A204.1 (cell line): ENCODE measurements around the gene NUP93.

Experiments used
- FAIRE-seq: peaks from 2 replicates; lab custom pipeline; 2012; peaks lifted over from hg19 to GRCh38; lab: Jason Lieb, UNC

NUP93 gene

GRCh38 chr16:56744996-56745640 is 15.2 kb downstream of the NUP93 start:
- no peak for FAIRE-seq

DNA sequence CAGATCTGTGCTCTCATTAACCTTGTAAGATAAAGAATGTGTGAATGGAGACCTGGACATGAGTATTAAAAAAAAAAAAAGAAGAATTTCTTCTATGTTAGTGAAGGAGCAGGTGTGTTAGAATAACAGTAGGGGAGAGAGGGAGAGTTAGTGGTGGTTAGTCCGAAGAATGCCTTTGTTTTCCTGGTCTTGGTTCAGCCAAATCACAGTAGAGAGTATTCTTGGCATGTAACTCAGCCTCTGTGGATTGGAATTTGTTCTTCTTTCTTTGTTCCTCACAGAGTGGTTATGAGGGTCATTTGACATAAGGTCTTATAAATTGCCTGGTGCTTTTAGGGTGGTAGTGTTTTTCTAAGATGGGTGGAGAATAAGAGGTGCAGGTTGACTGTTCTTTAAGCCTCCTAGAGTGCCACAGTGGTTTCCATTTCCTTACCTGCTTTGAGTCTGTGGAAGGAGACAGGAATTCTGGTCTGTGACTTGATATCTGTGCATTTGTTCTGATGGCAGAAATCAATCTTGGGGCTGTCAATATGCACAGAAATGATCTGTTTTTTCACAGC is 17.6 kb downstream of the NUP93 start:
- no peak for FAIRE-seq

GRCh38 chr16:56748191-56748590 is 18.3 kb downstream of the NUP93 start:
- FAIRE-seq, result no peak

- FAIRE-seq, result no peak
These were observed 18.9 kb downstream of the NUP93 start for GRCh38 chr16:56748826-56749225.

GRCh38 chr16:56749672-56750491 is 20.0 kb downstream of the NUP93 start:
- no peak for FAIRE-seq

GRCh38 chr16:56753410-56753809 is 23.5 kb downstream of the NUP93 start:
- no peak for FAIRE-seq

DNA sequence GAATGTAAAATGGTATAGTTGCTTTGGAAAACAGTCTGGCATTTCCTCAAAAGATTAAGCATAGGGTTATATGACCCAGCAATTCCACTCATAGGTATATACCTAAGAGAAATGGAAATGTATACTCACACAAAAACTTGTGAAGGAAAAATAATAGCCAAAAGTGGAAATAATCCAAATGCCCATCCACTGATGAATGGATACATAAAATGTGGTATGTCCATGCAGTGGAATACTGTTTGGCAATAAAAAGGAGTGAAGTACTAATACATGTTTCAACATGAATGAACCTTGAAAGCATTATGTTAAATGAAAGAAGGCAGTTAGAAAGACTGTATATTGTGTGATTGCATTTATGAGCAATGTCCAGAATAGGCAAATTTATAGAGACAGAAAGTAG is 25.1 kb downstream of the NUP93 start:
- FAIRE-seq, result no peak

DNA sequence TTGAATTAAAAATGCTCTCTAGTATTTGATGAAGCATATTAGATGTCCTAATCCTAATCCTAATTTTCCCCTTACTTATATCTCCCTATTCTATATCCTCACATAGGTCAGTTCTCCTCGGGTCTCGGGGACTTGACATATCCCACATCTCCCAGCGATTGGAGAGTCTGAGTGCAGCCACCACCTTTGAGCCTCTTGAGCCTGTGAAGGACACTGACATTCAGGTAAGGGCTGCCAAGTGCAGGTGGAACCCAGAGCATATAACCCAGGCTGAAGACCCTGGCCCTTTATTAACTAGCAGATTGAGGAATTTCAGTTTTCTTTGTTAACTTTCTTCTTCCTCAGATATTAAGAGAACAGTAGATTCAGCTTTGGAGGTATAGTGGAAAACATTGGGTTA is 28.5 kb downstream of the NUP93 start:
- FAIRE-seq, result no peak

DNA sequence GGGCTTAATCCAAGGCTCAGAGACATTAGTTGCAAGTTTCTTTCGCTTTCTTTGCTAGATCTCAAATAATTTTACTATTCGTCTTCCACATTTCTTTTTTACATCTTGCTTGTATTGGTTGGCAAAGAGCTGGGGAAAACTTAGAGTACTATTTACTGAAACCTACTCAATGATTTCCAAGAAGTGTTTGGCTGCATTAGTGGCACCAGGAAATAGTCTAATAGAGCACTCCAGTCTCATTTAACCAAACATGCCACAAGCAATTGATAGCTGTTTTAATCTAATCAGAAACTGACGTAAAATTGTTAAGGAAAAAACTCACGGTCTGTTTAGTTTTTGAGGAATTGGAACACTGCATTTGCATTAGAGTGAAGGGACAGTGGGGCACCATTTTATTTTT is 29.0 kb downstream of the NUP93 start:
- no peak for FAIRE-seq

- no peak for FAIRE-seq
These were observed 33.5 kb downstream of the NUP93 start for GRCh38 chr16:56763291-56763916.

GRCh38 chr16:56764835-56765234 is 34.9 kb downstream of the NUP93 start:
- FAIRE-seq, result no peak

DNA sequence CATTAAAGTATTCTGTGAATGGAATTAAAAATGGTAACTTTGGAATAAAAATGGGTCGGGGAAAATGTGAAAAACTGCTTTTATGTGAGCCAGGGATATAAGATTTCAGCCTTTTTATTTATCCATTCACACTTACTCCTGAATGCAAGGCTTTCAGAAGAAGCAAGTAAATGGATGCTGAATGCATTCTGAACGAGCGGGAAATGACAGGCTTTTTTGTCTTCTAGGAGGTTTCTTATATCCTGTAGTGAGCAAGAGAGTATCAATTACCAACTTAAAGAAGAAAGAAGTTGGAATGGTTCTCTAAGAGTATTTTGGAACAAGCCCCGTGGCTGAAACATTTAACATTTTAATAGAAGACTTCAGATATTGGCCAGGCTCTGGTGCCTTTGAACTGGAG is 36.0 kb downstream of the NUP93 start:
- FAIRE-seq, result no peak

GRCh38 chr16:56767024-56767423 is 37.1 kb downstream of the NUP93 start:
- no peak for FAIRE-seq

- FAIRE-seq, result no peak
These were observed 39.7 kb downstream of the NUP93 start for GRCh38 chr16:56769677-56770076.

DNA sequence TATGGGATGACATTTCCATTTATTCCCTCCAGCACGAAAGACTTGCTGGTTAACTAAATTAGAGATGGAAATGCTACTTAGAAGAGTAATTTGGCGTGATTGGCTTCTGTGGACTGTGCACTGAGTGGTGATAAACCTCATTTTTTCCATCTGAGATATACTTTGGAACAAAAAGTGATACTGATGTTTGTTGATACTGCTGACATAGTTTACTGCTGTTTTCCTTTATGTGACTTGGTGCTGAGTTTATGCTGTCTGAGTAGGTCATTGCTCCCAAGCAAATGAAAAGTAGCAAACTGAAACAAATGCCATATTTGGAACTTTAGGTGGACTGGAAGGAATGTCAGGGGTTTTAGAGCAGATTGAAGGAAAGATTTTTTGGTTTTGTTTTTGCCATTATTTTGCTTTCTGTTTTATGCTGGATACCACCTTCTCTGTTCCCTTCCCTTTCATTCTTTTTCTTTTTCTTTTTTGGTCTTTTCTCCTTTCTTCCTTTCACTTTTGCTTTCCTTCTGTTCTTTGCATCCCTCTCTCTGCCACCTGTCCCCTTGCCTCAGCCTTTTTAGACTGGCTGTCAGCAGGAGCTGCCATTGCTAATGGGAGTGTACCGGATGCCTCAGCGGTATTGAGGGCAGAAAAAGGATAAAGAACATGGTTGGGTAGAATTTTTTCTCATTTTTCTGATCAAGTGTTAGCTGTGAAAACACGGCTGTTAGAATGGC is 41.8 kb downstream of the NUP93 start:
- no peak for FAIRE-seq

- no peak for FAIRE-seq
These were observed 43.6 kb downstream of the NUP93 start for GRCh38 chr16:56773532-56773931.

- FAIRE-seq, result no peak
These were observed 44.2 kb downstream of the NUP93 start for GRCh38 chr16:56774016-56774680.

DNA sequence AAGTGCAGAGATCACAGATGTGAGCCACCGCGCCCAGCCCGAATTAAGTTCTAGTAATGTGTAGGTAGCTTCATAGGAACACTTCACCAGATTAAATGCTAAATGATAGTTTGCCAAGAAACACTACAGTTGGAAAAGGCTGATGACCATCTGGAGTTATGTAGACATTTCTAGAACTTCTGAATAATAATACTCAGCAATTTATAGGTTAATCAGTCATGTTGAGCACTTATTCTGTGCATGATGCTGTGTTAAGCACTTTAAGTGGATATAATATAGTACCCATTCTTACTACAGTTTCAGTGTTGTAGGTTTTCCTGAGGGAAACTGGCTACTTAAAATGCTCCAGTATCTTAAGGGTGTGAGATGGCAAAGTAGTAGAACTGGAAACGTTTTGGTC is 45.2 kb downstream of the NUP93 start:
- FAIRE-seq, result no peak

DNA sequence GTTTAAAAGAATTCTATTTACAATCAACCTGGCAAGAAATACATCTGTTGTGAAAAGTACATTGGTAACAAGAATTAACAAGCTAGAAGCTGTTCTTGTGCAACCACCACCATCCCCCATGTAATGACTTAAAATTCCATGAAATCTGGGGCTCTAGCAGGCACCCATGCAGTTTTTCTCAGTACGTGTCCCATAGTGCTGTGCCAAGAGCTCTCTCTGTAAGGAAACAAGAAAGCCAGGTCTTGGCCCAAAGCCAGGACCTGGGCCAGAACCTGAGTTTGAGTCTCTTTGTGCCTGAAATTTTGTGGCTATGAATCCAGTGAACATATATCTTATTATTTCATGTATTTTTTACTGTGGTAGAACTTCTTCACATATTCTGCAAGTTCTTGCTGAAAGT is 46.6 kb downstream of the NUP93 start:
- FAIRE-seq, result no peak

- FAIRE-seq, result no peak
These were observed 47.1 kb downstream of the NUP93 start for GRCh38 chr16:56777001-56777400.

DNA sequence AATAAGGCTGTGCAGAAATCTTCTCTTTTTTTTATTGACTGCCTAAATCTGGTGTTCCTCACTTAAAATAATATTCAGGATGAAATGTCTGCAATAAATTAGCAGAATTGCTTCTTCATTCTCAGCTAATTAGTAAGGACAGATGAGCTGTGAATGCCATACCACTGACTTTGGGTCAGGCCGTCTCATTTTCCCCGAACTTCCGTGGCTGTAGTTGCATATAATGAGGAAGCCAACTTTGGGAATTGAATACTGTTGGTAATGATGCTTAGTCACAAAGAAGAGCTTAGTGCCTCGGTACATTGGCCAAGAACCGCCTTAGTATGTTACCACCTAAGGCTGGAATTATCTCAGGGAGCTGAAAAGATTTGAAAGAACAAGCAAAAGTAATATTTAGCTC is 47.6 kb downstream of the NUP93 start:
- no peak for FAIRE-seq

DNA sequence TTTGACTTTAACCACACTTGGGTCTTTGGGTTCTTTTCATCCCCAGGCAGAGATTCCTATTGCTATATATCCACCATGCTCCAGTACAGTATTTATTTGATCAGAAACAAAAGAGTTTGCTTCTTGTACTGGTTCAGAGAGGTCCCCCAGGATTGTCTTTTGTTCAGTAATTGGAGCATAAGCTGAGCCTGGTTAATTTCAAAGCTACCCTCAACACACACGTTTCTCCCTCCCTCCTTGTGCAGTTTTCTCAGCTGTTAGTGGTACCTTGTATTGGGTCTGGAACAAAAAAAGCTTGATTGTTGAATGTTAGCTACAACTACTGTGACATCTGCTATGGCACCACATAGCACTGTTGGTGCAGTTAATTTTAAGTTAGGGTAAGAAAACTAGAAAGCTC is 50.0 kb downstream of the NUP93 start:
- FAIRE-seq, result no peak
